ENCODE results near the gene ZNF821.
"Not testable (repeated sequence)": the region's sequence is repeated elsewhere in the genome, so short reads cannot be mapped to it uniquely, and the experiment has no call there.

DNA sequence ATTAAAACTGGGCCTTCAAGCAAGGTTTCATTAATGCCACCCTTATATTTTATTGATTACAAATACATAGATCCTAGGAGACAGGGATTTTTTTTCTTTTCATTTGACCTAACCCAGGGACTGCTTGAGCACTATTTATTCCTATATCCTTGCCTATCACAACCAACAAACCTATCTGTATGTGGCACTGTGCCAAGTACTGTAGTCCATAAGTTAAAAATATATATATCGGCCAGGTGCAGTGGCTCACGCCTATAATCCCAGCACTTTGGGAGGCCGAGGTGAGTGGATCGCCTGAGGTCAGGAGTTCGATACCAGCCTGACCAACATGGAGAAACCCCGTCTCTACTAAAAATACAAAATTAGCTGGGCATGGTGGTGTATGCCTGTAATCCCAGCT, 16.8 kb downstream of the ZNF821 start:
- not testable (repeated sequence) for TF ChIP-seq CTCF, EP300 (IDR thresholded peaks at IDR 0.05)

All from suprapubic skin (tissue), 3 donors.